Measurements from ENCODE around the gene SLC29A3.

DNA sequence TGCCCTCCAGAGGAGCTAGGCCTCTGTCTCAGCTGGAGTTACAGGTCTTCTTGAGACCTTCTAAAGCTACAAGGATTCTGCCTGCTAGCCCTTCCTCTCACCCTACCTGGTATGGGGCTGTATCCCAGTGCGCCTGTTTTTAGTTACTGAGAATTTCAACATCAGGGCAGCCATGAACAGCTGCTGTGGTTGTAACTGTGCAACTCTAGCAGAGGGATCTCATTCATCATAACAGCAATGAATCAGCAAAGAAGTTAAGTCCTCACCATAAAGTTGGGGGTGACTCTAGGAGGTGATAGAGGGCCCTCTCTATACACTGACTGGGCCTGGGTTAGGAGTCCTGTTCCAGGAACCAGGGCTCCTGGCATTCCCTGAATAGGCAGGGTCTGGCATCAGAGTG, 63.7 kb downstream of the SLC29A3 start:
- TF ChIP-seq FOXP2 (optimal IDR thresholded peaks at IDR 0.05; ENCODE audit: control extremely low read depth, extremely low read length, insufficient read depth) (no peak), POLR2AphosphoS5 (IDR thresholded peaks at IDR 0.05; ENCODE audit: borderline replicate concordance, low read depth, low read length) (no peak), EZH2 (IDR thresholded peaks at IDR 0.05) (no peak)

Measured in SK-N-MC (cell line).